Coronary artery (tissue), 2 donors: ENCODE results near the gene KRTAP4-11.
"Not testable (repeated sequence)": the region's sequence is repeated elsewhere in the genome, so short reads cannot be mapped to it uniquely, and the experiment has no call there.

Experiments
- DNase-seq: peaks from one replicate; pipeline ENCODE4 v3.0.0-alpha.2; 2017; ENCODE audit warnings: low spot score
- H3K27ac ChIP-seq, 2 donors: fragments of 200-600 bp; sonication (generic); one replicate each; pipeline ENCODE4 v1.5.1; 2016 to 2019
- H3K4me3 ChIP-seq: fragments of 200-600 bp; sonication (generic); 2 replicates; pipeline ENCODE4 v1.5.1; 2016; ENCODE audit warnings: mild to moderate bottlenecking, moderate library complexity
- TF ChIP-seq, protein P1 (sequence below): fragments of 200-600 bp; sonication (generic); IDR thresholded peaks from one replicate; pipeline ENCODE4 v1.5.1; 2019; ENCODE audit warnings: antibody characterized with exemption

The KRTAP4-11 gene

DNA sequence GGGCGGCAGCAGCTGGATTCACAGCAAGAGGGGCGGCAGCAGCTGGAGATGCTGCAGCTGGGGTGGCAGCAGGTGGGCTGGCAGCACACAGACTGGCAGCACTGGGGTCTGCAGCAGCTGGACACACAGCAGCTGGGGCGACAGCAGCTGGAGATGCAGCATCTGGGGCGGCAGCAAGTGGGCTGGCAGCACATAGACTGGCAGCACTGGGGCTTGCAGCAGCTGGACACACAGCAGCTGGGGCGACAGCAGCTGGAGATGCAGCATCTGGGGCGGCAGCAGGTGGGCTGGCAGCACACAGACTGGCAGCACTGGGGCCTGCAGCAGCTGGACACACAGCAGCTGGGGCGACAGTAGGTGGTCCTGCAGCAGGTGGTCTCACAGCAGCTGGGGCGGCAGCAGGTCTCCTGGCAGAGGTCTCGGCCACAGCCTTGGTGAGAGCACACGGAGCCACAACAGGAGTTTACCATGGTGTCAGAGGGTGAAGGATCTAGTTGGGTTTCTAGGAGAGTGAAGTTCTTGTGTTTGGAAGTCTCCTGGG, at the start of gene KRTAP4-11:
TSS of gene KRTAP4-11 (minus strand) at position 528 of the 541 bp plus-strand sequence. CDS start at position 470, 58 bp downstream.
- not testable (repeated sequence) for H3K27ac ChIP-seq, DNase-seq, H3K4me3 ChIP-seq

- TF ChIP-seq, protein P1, sequence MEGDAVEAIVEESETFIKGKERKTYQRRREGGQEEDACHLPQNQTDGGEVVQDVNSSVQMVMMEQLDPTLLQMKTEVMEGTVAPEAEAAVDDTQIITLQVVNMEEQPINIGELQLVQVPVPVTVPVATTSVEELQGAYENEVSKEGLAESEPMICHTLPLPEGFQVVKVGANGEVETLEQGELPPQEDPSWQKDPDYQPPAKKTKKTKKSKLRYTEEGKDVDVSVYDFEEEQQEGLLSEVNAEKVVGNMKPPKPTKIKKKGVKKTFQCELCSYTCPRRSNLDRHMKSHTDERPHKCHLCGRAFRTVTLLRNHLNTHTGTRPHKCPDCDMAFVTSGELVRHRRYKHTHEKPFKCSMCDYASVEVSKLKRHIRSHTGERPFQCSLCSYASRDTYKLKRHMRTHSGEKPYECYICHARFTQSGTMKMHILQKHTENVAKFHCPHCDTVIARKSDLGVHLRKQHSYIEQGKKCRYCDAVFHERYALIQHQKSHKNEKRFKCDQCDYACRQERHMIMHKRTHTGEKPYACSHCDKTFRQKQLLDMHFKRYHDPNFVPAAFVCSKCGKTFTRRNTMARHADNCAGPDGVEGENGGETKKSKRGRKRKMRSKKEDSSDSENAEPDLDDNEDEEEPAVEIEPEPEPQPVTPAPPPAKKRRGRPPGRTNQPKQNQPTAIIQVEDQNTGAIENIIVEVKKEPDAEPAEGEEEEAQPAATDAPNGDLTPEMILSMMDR, result no peak
- DNase-seq, result no peak
- Histone ChIP-seq H3K4me3 (no peak overlapping the region), H3K27ac (no peak overlapping the region)
These were observed 49.4 kb upstream of the KRTAP4-11 start for GRCh38 chr17:41167561-41167960.

GRCh38 chr17:41163828-41164227, 45.7 kb upstream of the KRTAP4-11 start:
- Histone ChIP-seq H3K4me3 (no peak overlapping the region), H3K27ac (no peak overlapping the region)
- DNase-seq, result no peak
- TF ChIP-seq, protein P1, result no peak

GRCh38 chr17:41160648-41161047, 42.5 kb upstream of the KRTAP4-11 start, which contains the start of gene KRTAP4-4:
Gene KRTAP4-4, minus strand, starts transcription at chr17:41160748. Its CDS starts 57 bp downstream, at chr17:41160691.
- TF ChIP-seq, protein P1, result no peak
- no peak within 1 kb of the TSS for H3K4me3 ChIP-seq
- DNase-seq, result no peak
- no peak within 1 kb of the TSS for H3K27ac ChIP-seq

DNA sequence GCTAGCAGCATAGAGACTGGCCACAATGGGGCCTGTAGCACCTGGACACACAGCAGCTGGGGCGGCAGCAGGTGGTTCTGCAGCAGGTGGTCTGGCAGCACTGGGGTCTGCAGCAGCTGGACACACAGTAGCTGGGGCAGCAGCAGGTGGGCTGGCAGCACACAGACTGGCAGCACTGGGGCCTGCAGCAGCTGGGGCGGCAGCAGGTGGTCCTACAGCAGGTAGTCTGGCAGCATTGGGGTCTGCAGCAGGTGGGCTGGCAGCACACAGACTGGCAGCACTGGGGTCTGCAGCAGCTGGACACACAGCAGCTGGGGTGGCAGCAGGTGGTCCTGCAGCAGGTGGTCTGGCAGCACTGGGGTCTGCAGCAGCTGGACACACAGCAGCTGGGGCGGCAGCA, 42.0 kb upstream of the KRTAP4-11 start:
- not testable (repeated sequence) for H3K27ac ChIP-seq, H3K4me3 ChIP-seq, DNase-seq

GRCh38 chr17:41153856-41154255, 35.7 kb upstream of the KRTAP4-11 start:
- no peak for DNase-seq
- TF ChIP-seq, protein P1, result no peak
- Histone ChIP-seq H3K4me3 (no peak overlapping the region), H3K27ac (no peak overlapping the region)

DNA sequence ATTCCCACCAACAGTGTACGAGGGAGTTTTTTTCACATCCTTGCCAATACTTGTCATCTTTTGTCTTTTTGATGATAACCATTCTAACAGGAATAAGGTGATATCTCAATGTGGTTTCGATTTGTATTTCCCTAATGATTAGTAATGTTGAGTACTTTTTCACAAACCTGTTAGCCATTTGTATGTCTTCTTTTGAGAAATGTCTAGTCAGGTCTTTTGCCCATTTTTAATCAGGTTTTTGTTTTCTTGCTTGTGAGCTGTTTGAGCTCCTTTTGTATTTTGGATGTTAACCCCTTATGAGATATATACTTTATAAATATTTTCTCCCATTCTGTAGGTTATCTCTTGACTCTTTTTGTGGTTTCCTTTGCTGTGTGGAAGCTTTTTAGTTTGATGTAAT, 33.4 kb upstream of the KRTAP4-11 start:
- Histone ChIP-seq H3K27ac (no peak overlapping the region), H3K4me3 (no peak overlapping the region)
- TF ChIP-seq, protein P1, result no peak
- no peak for DNase-seq

DNA sequence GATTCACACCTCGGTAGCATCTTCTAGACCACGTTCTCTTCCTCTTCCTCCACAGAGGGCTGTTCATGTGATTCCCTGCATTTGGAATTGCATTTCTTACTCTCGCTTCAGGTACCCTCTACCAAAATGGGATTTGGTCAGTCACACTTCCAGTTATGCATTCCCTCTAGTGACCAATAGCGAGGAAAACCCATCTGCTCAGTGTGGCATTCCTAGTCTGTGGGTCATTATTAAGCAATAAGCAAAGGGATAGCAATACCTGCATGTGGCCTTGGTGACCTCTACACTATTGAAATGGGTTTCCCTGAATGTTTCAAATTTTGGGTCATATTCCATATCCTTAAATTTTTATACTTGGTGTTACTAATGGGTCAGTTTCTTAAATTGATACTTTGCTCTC, 31.9 kb upstream of the KRTAP4-11 start:
- no peak overlapping the region for H3K27ac ChIP-seq
- DNase-seq, result no peak
- H3K4me3 ChIP-seq, result no peak overlapping the region
- TF ChIP-seq, protein P1, result no peak
